Activated T-helper 1 cell treated with anti-CD3 and anti-CD28 coated beads, Interleukin-12 subunit alpha, Interleukin-12 subunit beta, Interleukin-2, Interleukin-4 antibody, amounts not matched to agents 30 ng/mL and 10 ng/mL and 1 ng/mL, durations not matched to agents 14 hours and 24 hours and 36 hours (primary cell): ENCODE measurements around the gene CARF. TPM values are rescaled to one million over a fixed set of nuclear protein-coding genes. Genes with fewer than 3 reads are reported as not detected.
"Not testable (repeated sequence)": the region's sequence is repeated elsewhere in the genome, so short reads cannot be mapped to it uniquely, and the experiment has no call there.

Experiments used
- DNase-seq: peaks from one replicate; pipeline ENCODE4 v3.0.0; 2021; ENCODE audit warnings: low spot score
- H3K27ac Mint-ChIP-seq: one replicate; pipeline ENCODE4 v1.8.0; 2021; ENCODE audit warnings: mild to moderate bottlenecking, mixed read lengths
- H3K27me3 Mint-ChIP-seq: one replicate; pipeline ENCODE4 v1.8.0; 2022; ENCODE audit warnings: mild to moderate bottlenecking, moderate library complexity, mixed read lengths; ENCODE audit not compliant: insufficient read depth
- H3K36me3 Mint-ChIP-seq: one replicate; pipeline ENCODE4 v1.8.0; 2021; ENCODE audit warnings: low read depth, mixed read lengths
- H3K4me1 Mint-ChIP-seq: one replicate; pipeline ENCODE4 v1.8.0; 2021; ENCODE audit warnings: low read depth, mixed read lengths
- H3K4me3 Mint-ChIP-seq: one replicate; pipeline ENCODE4 v1.8.0; 2021; ENCODE audit warnings: mild to moderate bottlenecking, moderate library complexity, mixed read lengths
- H3K9me3 Mint-ChIP-seq: one replicate; pipeline ENCODE4 v1.8.0; 2021; ENCODE audit warnings: mixed read lengths
- intact Hi-C: fragments of 100-400 bp; cut with micrococcal nuclease; formaldehyde crosslinking; loops from one replicate; pipeline ENCODE4 v1.15.1; 2024
- total RNA-seq: library from RNA; stranded (reverse); gene quantifications from 2 replicates; pipeline ENCODE4 v1.2.3, GENCODE V29; 2022

The CARF gene
- total RNA-seq = 3.6 and 4.3 TPM in 2 replicates

- peak; percentile 87 for DNase-seq
- no peaks in the 10 kb centered on the region for H3K27me3 Mint-ChIP-seq
- H3K4me1 Mint-ChIP-seq = peaks cover 31% of the 10 kb centered on the region
- H3K27ac Mint-ChIP-seq = peak within 1 kb of the TSS; percentile 98
- H3K9me3 Mint-ChIP-seq = no peaks in the 10 kb centered on the region
- peak within 1 kb of the TSS; percentile 96 for H3K4me3 Mint-ChIP-seq
- H3K36me3 Mint-ChIP-seq = peaks cover 8% of the 10 kb centered on the region
- intact Hi-C loops = loop anchor here (1.0 to 10.0 kb wide), 10 partner anchors 41 to 1461 kb away; partner anchors contain the start of genes ABI2, ALS2, BMPR2 and CYP20A1
These were observed at the start of gene CARF, which contains the start of gene WDR12 for GRCh38 chr2:202911512-202912341. CARF (plus strand) TSS chr2:202912275; CDS start chr2:202941903, 29,628 bp downstream. WDR12 (minus strand) TSS chr2:202911673; CDS start chr2:202911476, 197 bp downstream.

DNA sequence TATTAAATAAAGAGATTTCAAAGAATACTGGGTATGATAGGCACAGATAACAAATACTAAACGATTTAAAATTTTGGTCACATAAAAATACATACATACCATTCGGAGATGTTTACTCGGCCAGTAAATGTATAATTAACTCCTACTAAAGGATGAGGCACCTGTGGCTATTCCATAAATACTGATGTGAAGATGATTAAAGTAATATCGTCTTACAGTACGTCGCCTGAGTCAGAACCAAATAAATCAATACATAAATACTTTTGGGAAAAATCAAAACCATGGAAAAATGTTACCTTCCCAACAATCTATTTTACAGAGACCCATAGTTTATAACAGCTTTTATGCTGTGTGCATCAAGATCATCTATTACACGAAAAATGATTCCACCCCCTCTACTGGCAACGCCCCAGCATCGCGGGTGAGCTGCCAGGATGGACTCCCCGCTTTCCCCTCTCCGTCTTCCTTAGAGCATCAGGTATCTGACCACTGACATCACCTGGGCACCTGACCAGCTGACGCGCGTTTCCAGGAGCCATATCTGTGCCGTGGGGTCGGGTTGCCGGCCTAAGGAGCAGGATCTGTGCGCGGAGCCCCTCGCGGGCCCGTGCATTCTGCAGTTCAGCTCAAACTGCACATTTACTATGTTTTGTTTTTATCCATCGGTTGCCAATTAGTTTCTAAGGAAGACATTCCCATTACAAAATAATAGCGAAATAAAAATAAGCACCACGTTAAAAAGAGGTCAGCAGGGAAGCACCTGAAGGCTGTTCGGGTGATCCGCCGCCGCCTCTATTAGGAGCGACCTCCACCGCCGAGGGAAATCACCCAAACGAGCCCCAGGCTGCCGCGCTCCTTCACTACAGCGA lies 41.4 kb upstream of the CARF start:
- Mint-ChIP-seq H3K4me1 (peaks cover 14% of the 10 kb centered on the region), H3K4me3 (peak overlapping the region; percentile 90)

DNA sequence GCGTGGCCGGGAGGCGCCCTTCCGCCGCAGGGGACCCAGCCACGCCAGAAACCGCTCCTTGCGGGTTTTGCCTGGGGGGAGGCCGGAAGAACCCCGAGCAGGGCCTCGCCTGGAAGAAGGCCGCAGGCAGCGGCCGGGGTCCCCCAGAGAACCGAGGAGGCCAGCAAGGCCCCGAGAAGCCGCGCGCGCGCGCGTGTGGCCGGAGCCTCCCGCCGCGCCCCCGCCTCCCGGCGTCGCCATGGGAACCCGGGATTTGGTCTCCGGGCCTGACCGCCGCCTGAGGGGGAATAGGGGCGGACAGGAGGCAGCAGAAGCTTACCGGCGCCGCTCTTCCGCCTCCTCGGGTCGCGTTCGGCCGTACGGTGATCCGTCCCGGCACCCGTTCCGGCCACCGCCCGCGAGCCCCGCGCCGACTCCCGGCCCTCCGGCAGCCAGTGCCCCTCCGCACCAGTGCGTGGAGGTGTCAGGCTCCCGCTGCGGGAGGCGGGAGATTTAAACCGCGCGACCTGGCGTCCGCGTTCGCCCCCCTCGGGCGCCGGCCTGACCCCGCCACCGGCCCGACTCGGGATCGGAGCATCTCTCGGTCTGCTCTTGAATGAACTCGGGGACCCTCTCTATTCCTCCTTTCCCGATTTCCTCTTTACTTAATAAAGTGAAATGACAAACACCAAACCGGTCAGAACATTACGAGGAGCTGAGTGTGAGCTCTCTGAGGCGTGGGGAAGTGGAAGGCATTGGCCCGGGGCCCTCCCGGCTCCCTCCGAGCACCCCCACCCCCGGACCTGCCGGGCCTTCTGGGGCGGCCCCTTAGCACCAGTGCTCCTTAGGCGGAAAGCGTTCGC lies 40.6 kb upstream of the CARF start, which contains the start of gene ICA1L:
ICA1L (minus strand) TSS at position 467 of the 842 bp plus-strand sequence. CDS start 42,757 bp downstream, outside the sequence.
- Mint-ChIP-seq H3K27me3 (peaks cover 8% of the 10 kb centered on the region), H3K4me1 (peaks cover 14% of the 10 kb centered on the region), H3K9me3 (no peaks in the 10 kb centered on the region), H3K27ac (peak within 1 kb of the TSS; percentile 76), H3K4me3 (peak within 1 kb of the TSS; percentile 90), H3K36me3 (peaks cover 2% of the 10 kb centered on the region)
- intact Hi-C loops = loop anchor here (1.0 to 5.0 kb wide), 5 partner anchors 39 to 494 kb away; partner anchors contain the start of genes BMPR2, FAM117B and NBEAL1
- peak; percentile 52 for DNase-seq

More for the DNA sequence above, 41.4 kb upstream of the CARF start:
- peak; percentile 32 for DNase-seq
- Mint-ChIP-seq H3K36me3 (peaks cover 2% of the 10 kb centered on the region), H3K27me3 (peaks cover 8% of the 10 kb centered on the region), H3K9me3 (no peaks in the 10 kb centered on the region), H3K27ac (peak overlapping the region; percentile 76)
- intact Hi-C loops = loop anchor here (1.0 to 5.0 kb wide), 8 partner anchors 38 to 493 kb away; partner anchors contain the start of genes BMPR2, FAM117B, NBEAL1 and WDR12

DNA sequence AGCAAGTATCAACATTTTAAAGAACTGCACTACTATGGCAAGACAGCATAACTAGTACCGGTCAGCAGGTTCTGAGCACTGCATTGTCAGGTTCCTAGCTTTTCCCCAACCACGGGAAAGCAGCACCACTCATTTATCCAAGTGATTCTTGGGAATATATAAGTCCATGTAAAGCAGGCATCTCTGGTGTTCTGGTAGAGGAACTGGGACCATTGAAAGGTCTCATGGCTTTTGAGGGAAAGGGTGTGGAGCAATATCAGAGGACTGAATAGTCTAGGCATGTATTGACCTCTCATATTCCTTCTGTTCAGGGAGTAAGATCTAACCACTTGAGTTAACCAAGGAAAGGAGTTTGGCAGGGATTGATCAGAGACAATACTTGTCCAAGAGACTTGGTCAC lies 34.4 kb upstream of the CARF start:
- peaks cover 7% of the 10 kb centered on the region for H3K36me3 Mint-ChIP-seq
- no peak overlapping the region for H3K27ac Mint-ChIP-seq
- H3K27me3 Mint-ChIP-seq = peaks cover 6% of the 10 kb centered on the region
- H3K4me3 Mint-ChIP-seq = no peak overlapping the region
- no peaks in the 10 kb centered on the region for H3K4me1 Mint-ChIP-seq
- intact Hi-C loops = no loop called here
- DNase-seq = no peak
- no peaks in the 10 kb centered on the region for H3K9me3 Mint-ChIP-seq

DNA sequence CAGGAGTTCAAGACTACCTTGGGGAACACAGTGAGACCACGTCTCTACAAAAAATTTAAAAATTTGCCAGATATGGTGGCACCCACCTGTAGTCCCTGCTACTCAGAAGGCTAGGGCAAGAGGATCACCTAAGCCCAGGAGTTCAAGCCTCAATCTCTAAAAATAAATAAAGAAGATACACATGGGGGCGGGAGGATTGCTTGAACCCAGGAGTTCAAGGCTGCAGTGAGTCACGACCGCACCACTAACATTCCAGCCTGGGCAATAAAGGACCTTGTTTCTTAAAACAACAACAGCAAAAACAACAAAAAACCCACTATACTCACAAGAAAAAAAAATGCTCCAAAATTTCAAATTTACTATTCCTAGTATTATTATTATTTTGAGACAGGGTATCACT lies 30.5 kb upstream of the CARF start:
- intact Hi-C loops = no loop called here
- no peak overlapping the region for H3K4me3 Mint-ChIP-seq
- no peak for DNase-seq
- peaks cover 19% of the 10 kb centered on the region for H3K36me3 Mint-ChIP-seq
- no peaks in the 10 kb centered on the region for H3K9me3 Mint-ChIP-seq
- H3K27ac Mint-ChIP-seq = no peak overlapping the region
- H3K4me1 Mint-ChIP-seq = no peaks in the 10 kb centered on the region
- H3K27me3 Mint-ChIP-seq = no peaks in the 10 kb centered on the region

- Mint-ChIP-seq H3K4me3 (no peak overlapping the region), H3K27me3 (no peaks in the 10 kb centered on the region), H3K27ac (no peak overlapping the region), H3K9me3 (no peaks in the 10 kb centered on the region), H3K4me1 (no peaks in the 10 kb centered on the region), H3K36me3 (peaks cover 27% of the 10 kb centered on the region)
- intact Hi-C loops = no loop called here
- DNase-seq = no peak
These were observed 27.9 kb upstream of the CARF start for GRCh38 chr2:202883987-202884675.

- Mint-ChIP-seq H3K4me3 (no peak overlapping the region), H3K9me3 (no peaks in the 10 kb centered on the region), H3K27ac (no peak overlapping the region), H3K27me3 (no peaks in the 10 kb centered on the region), H3K4me1 (no peaks in the 10 kb centered on the region), H3K36me3 (peaks cover 29% of the 10 kb centered on the region)
- DNase-seq = no peak
- intact Hi-C loops = no loop called here
These were observed 26.9 kb upstream of the CARF start for GRCh38 chr2:202885190-202885589.

- intact Hi-C loops, H3K27ac Mint-ChIP-seq, DNase-seq, H3K27me3 Mint-ChIP-seq, H3K4me3 Mint-ChIP-seq: not testable (repeated sequence)
- Mint-ChIP-seq H3K36me3 (peaks cover 31% of the 10 kb centered on the region), H3K9me3 (peaks cover 12% of the 10 kb centered on the region), H3K4me1 (peaks cover 29% of the 10 kb centered on the region)
These were observed 6.6 kb upstream of the CARF start for GRCh38 chr2:202905507-202905906.

GRCh38 chr2:202908186-202908585 lies 3.9 kb upstream of the CARF start:
- Mint-ChIP-seq H3K36me3 (peaks cover 30% of the 10 kb centered on the region), H3K27ac (no peak overlapping the region), H3K9me3 (peaks cover 12% of the 10 kb centered on the region), H3K27me3 (no peaks in the 10 kb centered on the region), H3K4me3 (no peak overlapping the region), H3K4me1 (peaks cover 37% of the 10 kb centered on the region)
- DNase-seq = no peak
- intact Hi-C loops = no loop called here

DNA sequence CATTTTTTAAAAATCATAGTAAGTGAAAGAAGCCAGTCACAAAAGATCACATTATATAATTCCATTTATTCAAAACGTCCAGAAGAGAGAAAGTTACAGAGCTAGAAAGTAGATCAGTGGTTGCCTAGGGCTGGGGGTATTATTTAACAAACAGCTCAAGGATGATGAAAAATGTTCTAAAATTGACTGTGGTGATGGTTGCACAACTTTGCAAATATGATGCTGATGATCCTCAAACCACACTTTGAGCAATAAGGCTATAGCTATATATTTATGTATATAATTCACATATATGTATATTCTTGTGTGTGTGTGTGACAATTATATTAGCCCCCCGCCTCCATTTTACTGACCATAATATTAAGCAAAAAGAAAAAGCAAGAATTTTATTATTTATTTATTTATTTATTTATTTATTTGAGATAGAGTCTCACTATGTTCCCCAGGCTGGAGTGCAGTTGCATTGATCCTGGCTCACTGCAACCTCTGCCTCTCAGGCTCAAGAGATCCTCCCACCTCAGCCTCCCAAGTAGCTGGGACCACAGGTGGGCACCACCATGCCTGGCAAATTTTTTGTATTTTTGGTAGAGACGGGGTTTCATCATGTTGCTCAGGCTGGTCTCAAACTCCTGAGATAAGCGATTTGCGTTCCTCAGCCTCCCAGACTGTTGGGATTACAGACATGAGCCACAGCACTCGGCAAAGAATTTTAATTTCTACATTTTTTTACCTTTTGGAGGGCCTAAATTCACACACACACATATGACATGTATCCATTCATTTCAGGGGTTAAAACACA lies 2.5 kb upstream of the CARF start:
- H3K27me3 Mint-ChIP-seq = no peaks in the 10 kb centered on the region
- peak overlapping the region; percentile 96 for H3K4me3 Mint-ChIP-seq
- intact Hi-C loops = loop anchor here (2.0 to 10.0 kb wide), 4 partner anchors 545 to 1459 kb away; partner anchors contain the start of genes ALS2, NOP58, STRADB and TRAK2
- H3K36me3 Mint-ChIP-seq = peaks cover 20% of the 10 kb centered on the region
- DNase-seq = no peak
- H3K4me1 Mint-ChIP-seq = peaks cover 34% of the 10 kb centered on the region
- H3K27ac Mint-ChIP-seq = no peak overlapping the region
- peaks cover 7% of the 10 kb centered on the region for H3K9me3 Mint-ChIP-seq

DNA sequence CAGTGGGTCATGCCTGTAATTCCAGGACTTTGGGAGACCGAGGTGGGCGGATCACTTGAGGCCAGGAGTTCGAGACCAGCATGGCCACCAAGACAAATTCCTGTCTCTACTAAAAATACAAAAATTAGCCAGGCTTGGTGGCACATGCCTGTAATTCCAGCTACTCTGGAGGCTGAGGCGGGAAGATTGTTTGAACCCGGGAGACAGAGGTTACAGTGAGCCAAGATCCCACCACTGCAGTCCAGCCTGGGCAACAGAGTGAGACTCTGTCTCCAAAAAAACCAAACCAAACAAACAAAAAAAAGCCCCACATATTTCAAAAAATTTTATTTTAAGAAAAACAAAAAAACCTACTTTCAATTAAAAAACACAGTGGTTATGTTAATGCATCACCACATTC lies 1.8 kb upstream of the CARF start:
- not testable (repeated sequence) for H3K9me3 Mint-ChIP-seq, H3K27me3 Mint-ChIP-seq, DNase-seq, H3K27ac Mint-ChIP-seq
- Mint-ChIP-seq H3K4me3 (peak overlapping the region; percentile 96), H3K36me3 (peaks cover 18% of the 10 kb centered on the region), H3K4me1 (peaks cover 31% of the 10 kb centered on the region)
- intact Hi-C loops = loop anchor here (2.0 to 10.0 kb wide), 4 partner anchors 545 to 1459 kb away; partner anchors contain the start of genes ALS2, NOP58, STRADB and TRAK2
